Middle frontal gyrus (tissue), 1 donor: ENCODE measurements around the gene RASA1.
"Not testable (repeated sequence)": the region's sequence is repeated elsewhere in the genome, so short reads cannot be mapped to it uniquely, and the experiment has no call there.

ENCODE experiments used
- DNase-seq: peaks from one replicate; pipeline ENCODE4 v3.0.0-alpha.2; 2015; ENCODE audit warnings: low spot score; ENCODE audit errors: extremely low spot score

Gene RASA1

GRCh38 chr5:87278590-87279100, 11.0 kb downstream of the RASA1 start:
- DNase-seq, result no peak

GRCh38 chr5:87282269-87282668, 14.6 kb downstream of the RASA1 start:
- no peak for DNase-seq

GRCh38 chr5:87287266-87287665, 19.6 kb downstream of the RASA1 start:
- DNase-seq, result not testable (repeated sequence)

DNA sequence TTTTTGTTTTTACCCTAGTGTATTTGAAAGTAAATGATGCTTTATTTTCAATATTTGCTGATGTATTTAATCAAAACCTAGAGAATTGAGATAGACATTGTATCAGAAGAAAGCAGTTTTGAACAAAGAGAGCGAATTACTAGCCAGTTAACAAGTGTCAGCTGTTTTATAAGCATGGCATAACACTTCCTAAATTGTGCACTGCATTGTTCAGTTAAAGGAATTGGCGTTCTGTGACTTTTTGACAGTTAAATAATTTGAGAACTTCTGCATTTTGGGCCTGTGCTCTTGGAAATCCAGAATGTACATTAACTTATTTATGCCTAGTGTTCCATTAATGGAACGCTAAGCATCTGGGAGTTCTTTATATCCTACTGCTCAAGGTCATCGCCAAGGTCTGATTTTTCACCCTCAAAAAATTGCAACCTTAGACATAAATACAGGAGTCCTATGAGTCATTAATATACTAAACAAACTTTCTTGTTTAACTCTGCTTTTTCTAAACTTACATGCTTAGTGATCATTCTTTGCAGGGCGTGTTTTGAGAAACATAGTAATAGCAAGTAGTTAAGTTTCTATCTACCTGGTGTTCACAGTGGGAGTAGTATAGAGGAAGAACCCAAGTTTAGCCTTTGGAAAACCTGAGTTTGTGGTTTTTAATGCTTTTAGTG, 31.1 kb downstream of the RASA1 start:
- no peak for DNase-seq

DNA sequence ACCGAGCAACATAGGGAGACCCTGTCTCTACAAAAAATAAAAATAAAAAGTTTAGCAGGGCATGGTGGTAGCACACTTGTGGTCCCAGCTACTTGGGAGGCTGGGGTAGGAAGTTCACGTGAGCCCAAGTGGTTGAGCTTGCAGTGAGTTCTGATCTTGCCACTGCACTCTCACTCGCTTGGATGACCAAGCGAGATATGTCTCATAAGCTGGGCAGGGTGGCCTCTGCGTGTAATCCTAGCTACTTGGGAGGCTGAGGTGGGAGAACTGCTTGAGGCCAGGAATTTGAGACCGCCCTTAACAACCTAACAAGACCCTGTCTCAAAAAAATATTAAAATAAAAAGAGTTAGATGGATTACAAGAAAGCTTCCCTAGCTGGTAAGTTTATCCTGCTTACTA, 32.5 kb downstream of the RASA1 start:
- no peak for DNase-seq

- no peak for DNase-seq
Measured at GRCh38 chr5:87300744-87301143, 33.1 kb downstream of the RASA1 start.

DNA sequence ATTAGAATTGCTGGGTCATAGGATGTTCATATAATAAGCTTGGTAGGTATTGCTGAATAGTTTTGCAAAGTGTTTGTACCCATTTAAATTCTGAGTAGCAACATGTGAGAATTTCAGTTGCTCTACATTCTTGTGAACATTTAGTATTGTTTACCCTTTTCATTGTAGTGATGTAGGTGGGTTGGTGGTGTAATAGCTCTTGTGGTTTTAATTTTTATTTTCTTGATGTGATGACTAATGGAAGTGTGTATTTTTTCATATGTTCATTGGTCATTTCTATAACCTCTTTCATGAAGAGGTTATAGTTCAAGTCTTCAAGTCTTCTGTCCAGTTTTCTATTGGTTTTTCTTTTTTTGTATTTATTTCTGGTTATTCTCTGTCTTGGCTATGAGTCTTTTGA, 34.4 kb downstream of the RASA1 start:
- no peak for DNase-seq

DNA sequence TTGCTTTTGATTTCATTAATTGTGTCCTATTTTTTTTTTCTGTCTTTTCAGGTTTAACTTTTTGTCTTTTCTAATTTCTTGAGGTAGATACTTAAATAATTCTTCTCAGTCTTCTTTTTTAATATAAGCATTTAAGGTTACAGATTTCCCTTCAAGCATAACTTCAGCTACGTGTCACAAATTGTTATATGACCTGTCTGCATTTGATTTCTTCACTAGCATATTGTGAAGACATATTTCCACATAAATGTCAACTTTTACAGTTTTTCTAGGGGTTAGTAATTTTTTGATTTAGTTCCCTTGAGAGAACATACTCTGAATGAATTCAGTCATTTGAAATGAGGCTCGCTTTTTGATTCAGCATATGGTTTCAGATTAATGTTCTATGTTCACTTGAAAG, 35.6 kb downstream of the RASA1 start:
- DNase-seq, result no peak

DNA sequence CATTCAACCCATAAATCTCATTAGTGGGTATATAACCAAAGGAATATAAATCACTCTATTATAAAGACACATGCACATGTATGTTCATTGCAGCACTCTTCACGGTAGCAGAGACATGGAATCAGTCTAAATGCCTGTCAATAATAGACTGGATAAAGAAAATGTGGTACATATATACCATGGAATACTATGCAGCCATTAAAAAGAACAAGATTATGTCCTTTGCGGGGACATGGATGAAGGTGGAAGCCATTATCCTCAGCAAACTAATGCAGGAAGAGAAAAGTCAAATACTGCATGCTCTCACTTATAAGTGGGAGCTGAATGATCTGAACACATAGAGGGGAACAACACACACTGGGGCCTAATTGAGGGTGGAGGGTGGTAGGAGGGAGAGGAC, 38.4 kb downstream of the RASA1 start:
- not testable (repeated sequence) for DNase-seq

DNA sequence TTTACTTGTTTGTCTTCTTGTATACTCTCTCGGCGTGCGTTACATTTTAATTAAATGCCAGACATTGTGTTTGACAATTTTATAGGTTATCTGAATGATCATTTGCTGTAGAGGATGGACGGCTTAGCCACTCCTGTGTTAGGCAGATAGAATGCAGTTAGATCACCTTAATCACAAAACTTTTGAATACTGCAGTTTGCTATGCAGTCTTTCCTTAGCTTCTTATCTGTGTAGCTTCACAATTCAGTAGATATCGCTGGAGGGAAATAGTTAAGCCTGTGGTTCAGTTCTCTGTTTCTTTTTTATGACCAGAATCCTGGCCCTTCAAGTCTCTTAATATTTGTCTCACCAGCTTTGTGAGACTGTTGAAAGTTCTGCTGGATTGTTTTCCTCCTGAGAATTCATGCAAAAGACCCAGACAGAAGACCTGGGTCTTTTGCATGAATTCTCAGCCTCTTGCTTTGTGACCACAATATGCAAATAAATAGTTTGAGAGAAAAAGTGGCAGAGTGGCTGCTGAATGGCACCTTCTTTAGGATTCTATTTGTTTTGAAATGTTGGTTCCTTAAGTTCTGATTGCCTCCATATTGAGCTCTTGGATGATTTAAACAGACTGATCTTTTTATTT, 40.2 kb downstream of the RASA1 start:
- DNase-seq, result no peak

GRCh38 chr5:87311405-87312279, 44.0 kb downstream of the RASA1 start:
- DNase-seq, result no peak

GRCh38 chr5:87313216-87313615, 45.5 kb downstream of the RASA1 start:
- DNase-seq, result no peak

DNA sequence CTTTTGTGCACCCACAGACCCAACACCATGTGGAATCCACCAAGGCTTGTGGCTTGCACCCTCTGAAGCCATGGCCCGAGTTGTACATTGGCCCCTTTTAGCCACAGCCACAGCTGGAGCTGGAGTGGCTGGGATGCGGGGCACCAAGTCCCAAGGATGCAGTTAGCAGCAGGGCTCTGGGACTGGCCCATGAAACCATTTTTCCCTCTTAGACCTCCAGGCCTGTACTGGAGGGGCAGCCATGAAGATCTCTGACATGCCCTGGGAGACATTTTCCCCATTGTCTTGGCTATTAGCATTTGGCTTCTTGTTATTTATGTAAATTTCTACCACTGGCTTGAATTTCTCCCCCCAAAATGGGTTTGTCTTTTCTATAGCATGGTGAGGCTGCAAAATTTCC, 51.8 kb downstream of the RASA1 start:
- no peak for DNase-seq

DNA sequence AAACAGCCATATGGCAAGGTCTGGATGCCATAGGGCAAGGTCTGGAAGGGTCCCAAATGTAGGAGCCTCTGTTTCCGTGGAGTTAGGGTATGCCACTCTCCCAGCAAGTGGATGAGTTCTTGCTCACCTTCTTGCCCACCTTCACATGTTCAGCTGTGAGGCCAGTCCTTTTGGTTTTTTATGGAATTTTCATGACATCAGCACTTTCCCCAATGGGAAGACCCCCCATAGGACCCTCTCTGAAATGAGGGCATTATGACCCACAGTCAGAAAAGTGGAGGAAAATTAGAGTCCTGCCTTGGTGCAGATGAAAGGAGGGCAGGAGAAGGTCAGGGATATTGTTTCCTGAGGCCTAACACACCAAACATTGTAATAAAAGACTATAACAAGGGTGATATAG, 53.9 kb downstream of the RASA1 start:
- no peak for DNase-seq

- DNase-seq, result no peak
Measured at GRCh38 chr5:87322381-87322780, 54.7 kb downstream of the RASA1 start.

DNA sequence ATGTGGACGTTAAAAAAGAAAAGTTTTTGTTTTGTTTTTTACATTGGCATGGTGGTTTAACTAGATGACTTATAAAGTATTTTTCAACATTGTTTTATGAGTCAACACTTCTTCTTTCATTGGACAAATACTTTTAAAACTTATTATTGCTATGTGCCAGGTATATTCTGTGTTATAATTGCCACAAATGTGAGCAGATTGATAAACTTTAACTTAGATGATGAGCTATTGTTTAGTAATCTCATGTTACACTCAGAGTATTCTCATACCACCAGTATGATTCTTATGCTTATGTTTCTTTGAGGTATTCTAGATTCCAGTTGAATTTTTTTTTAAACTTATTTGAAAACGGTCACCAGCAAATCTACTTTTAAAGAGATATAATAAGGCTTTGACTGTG, 60.3 kb downstream of the RASA1 start:
- DNase-seq, result no peak

DNA sequence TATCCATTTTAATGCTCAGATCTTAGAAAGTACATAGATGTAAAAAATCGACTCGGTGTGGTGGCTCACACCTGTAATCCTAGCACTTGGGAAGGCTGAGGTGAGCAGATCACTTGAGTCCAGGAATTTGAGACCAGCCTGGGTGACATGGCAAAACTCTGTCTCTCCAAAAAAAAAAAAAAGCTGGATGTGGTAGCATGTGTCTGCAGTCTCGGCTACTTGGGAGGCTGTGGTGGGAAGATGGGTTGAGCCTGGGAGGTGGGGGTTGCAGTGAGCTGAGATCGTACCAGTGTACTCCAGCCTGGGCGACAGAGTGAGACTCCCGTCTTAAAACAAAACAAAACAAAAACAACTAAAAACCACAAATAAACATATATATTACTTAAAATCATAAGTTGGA, 61.4 kb downstream of the RASA1 start:
- DNase-seq, result no peak

DNA sequence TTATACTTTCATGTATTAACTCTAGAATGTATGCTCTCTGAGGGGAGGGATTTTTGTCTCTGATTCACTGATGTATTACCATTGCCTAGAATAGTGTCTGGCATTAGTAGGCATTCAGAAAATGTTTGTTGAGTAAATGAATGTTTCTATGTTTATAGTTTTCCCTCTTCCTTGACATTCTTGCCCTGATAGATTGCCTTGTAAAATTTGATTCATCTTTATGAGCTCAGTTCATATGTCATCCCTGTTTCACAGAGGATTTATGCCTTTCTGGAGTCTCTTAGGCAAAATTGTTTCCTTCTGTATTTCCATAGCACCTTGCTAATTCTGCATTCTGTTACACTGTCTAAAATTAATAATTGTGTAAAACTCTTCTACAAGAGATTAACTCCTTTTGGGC, 72.3 kb downstream of the RASA1 start:
- no peak for DNase-seq

DNA sequence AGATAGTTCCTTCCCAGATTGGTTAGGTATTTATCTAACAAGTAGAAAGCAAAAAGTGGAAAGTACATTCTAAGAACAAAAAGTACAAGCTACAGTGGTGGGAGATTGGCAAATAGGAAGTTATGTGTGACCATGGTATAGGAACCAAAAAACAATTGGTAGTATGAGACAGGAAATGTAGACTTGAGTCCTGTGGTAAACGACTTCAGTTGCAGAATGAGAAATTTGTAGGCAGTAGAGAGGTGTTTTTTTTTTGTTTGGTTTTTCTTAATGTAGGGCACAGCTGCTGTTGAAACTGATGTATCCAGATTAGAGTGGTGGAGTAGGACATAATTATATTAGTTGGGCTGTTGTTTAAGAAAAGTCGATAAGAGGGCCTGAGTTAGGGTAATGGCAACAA, 73.0 kb downstream of the RASA1 start:
- no peak for DNase-seq

GRCh38 chr5:87347272-87347671, 79.6 kb downstream of the RASA1 start:
- no peak for DNase-seq

DNA sequence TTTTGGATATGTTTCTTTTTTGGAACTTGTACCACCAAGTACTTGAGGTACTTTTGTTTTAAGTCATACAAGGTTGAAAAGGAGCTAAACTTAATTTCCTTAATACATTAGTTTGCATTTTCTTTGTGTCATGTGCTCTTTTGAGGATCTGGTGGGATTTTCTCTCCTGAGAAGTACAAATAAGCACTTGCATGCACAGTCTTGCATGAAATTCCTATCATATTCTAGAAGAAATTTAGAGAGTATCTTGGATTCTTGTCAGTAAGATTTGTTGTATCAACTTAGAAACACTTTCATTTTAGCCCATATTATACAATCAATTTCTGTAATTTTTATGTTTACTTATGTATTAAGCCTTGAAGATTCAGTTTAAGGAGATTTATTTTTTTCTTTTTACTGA, 80.2 kb downstream of the RASA1 start:
- DNase-seq, result no peak

- no peak for DNase-seq
Measured at GRCh38 chr5:87354496-87354895, 86.8 kb downstream of the RASA1 start.
